K562 (cell line): ENCODE results near the gene RHEBL1. TPM values are rescaled to one million over a fixed set of nuclear protein-coding genes. Genes with fewer than 3 reads are reported as not detected.

ENCODE experiments used
- ERF ChIP-seq: fragments of 450-650 bp; formaldehyde crosslinking; IDR thresholded peaks from 2 replicates; pipeline ENCODE4 v1.4.0; 2020; ENCODE audit warnings: mild to moderate bottlenecking, mixed read lengths
- HBP1 ChIP-seq: fragments of 450-650 bp; formaldehyde crosslinking; IDR thresholded peaks from 2 replicates; pipeline ENCODE4 v1.4.0; 2022; ENCODE audit warnings: missing genetic modification characterization
- KDM4B ChIP-seq, 2 experiments: fragments of 450-650 bp in 1 of 2; sonication (generic) in 1 of 2; IDR thresholded peaks; 2 replicates each; pipeline ENCODE4 v1.6.1; 2016 to 2017; ENCODE audit warnings: borderline replicate concordance in 2 of 2, antibody characterized with exemption in 1 of 2, low read depth in 1 of 2, mild to moderate bottlenecking in 1 of 2
- NCOR1 ChIP-seq: fragments of 450-650 bp; IDR thresholded peaks from 2 replicates; pipeline ENCODE4 v1.6.1; 2016; ENCODE audit warnings: mild to moderate bottlenecking, moderate library complexity
- NONO ChIP-seq, 2 experiments: fragments of 200-400 bp in 1 of 2; fragments of 450-650 bp in 1 of 2; formaldehyde crosslinking in 1 of 2; IDR thresholded peaks; 2 replicates each; pipeline ENCODE4 v1.6.1; 2017; ENCODE audit warnings: low read depth in 2 of 2, mild to moderate bottlenecking in 2 of 2, moderate library complexity in 2 of 2, low read length in 1 of 2
- RBM15 ChIP-seq: fragments of 200-400 bp; formaldehyde crosslinking; IDR thresholded peaks from 2 replicates; pipeline ENCODE4 v1.6.1; 2018; ENCODE audit warnings: mild to moderate bottlenecking, low read length, moderate library complexity; ENCODE audit not compliant: insufficient read depth
- RBM22 ChIP-seq: fragments of 200-400 bp; formaldehyde crosslinking; IDR thresholded peaks from 2 replicates; pipeline ENCODE4 v1.6.1; 2018; ENCODE audit warnings: low read length, low read depth; ENCODE audit not compliant: poor library complexity, severe bottlenecking
- SPI1 ChIP-seq: IDR thresholded peaks from 2 replicates; pipeline ENCODE4 v1.6.1; 2011; ENCODE audit warnings: low read depth, low read length, control low read depth, borderline replicate concordance
- STAT5A ChIP-seq: IDR thresholded peaks from 2 replicates; pipeline ENCODE4 v1.6.1; 2012; ENCODE audit warnings: low read length, inconsistent platforms, borderline replicate concordance
- TAL1 ChIP-seq: fragments of 450-650 bp; IDR thresholded peaks from 2 replicates; pipeline ENCODE4 v1.6.1; 2016; ENCODE audit warnings: mild to moderate bottlenecking
- XRCC5 ChIP-seq: fragments of 200-400 bp; formaldehyde crosslinking; IDR thresholded peaks from 2 replicates; pipeline ENCODE4 v1.6.1; 2017; ENCODE audit warnings: low read depth, mild to moderate bottlenecking, low read length
- ZNF384 ChIP-seq: IDR thresholded peaks from 2 replicates; pipeline ENCODE4 v1.6.1; 2012; ENCODE audit warnings: low read depth, low read length, improper control_type of control experiment
- ZNF444 ChIP-seq: fragments of 250-450 bp; sonication (Bioruptor Pico); IDR thresholded peaks from 2 replicates; pipeline ENCODE4 v1.4.0; 2020; ENCODE audit warnings: mild to moderate bottlenecking, moderate library complexity
- ZNF639 ChIP-seq, 2 experiments: fragments of 200-800 bp in 1 of 2; sonication (Bioruptor generic) in 1 of 2; sonication (generic) in 1 of 2; formaldehyde crosslinking in 1 of 2; IDR thresholded peaks in 1 of 2; conservative IDR thresholded peaks in 1 of 2; 2 replicates each; pipeline versions ENCODE4 v1.5.0 to v1.6.1; 2016 to 2020; ENCODE audit warnings: missing compliant biosample characterization in 1 of 2, missing genetic modification characterization in 1 of 2, missing genetic modification reagents in 1 of 2
- ZNF830 ChIP-seq: fragments of 250-450 bp; sonication (Bioruptor Pico); IDR thresholded peaks from 2 replicates; pipeline ENCODE4 v1.5.0; 2021; ENCODE audit warnings: mild to moderate bottlenecking
- polyA plus RNA-seq, 8 experiments: library from polyadenylated mRNA; depleted of rRNA in 4 of 8; stranded (reverse) in 5 of 8; unstranded in 3 of 8; fragments of >200 nt; fragmentation: Nextera tagmentation in 2 of 8; fragmentation: Illumina TruSeq in 1 of 8; extraction: Ambion mirVana in 2 of 8; extraction: Trizol in 1 of 8; gene quantifications; 2 replicates each; pipeline versions ENCODE4 v1.2.1 to v1.2.3, GENCODE V29; 2011 to 2014; ENCODE audit warnings: inconsistent platforms in 1 of 8, missing spikeins in 1 of 8
- total RNA-seq, 7 experiments: library from RNA; depleted of rRNA in 6 of 7; stranded (reverse); fragments of >200 nt in 6 of 7; fragmentation: Illumina TruSeq in 2 of 7; extraction: Trizol in 2 of 7; gene quantifications; 2 replicates each; pipeline versions ENCODE4 v1.2.1 to v1.2.3, GENCODE V29; 2011 to 2021; ENCODE audit warnings: low replicate concordance in 1 of 7
- TF ChIP-seq, protein P1 (sequence below), 3 experiments: IDR thresholded peaks in 2 of 3; conservative IDR thresholded peaks in 1 of 3; 2 replicates each; pipeline ENCODE4 v1.5.1; 2011 to 2012; ENCODE audit warnings: low read length in 3 of 3, mild to moderate bottlenecking in 3 of 3, control low read depth in 2 of 3, improper control_type of control experiment in 1 of 3, inconsistent platforms in 1 of 3, low read depth in 1 of 3, mixed read lengths in 1 of 3, moderate library complexity in 1 of 3; ENCODE audit not compliant: insufficient read depth in 2 of 3
- TF ChIP-seq, protein P2 (sequence below): fragments of 450-650 bp; conservative IDR thresholded peaks from 2 replicates; pipeline ENCODE4 v1.6.1; 2016; ENCODE audit warnings: missing genetic modification characterization, low read depth, mild to moderate bottlenecking, control low read depth, missing compliant biosample characterization

RHEBL1 gene
- total and polyA plus RNA-seq, 9 of the 15 experiments (the other 6 are each of a cell fraction or from before 2014, with no cell fraction given), result 4.3 to 36.1 (median 8.2) TPM

DNA sequence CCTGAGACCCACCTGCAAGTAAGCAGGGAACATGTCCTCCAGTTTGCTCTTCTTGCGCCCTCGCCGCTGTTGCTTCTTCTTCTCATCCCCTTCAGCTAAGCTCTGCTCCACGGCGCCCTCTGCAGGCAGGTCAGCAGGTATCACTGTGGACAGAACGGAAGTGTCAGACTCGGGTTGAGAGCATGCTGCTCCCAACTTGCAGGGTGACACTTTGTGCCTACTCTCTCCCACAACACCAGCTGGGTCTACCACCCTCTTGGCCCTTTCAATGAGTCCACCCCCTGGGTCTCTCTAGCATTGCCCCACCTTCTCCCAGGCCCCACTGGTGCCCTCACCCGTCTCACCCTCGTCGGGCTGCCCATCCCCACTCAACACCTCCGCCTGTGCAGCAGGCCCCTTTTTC is 25.9 kb downstream of the RHEBL1 start (continued):
- TF ChIP-seq RBM22 (no peak), STAT5A (no peak), ZNF830 (CRISPR knock-in tag) (no peak), ERF (CRISPR knock-in tag) (no peak), RBM15 (no peak), SPI1 (peak; percentile 75), TAL1 (no peak), NONO (IDR thresholded peaks at IDR 0.05; ENCODE audit: low read depth in 2 of 2, low read length in 1 of 2) (no peak), ZNF639 (CRISPR knock-in tag; conservative IDR thresholded peaks at IDR 0.05 in 1 of 2, IDR thresholded peaks at IDR 0.05 in 1 of 2) (no peak), KDM4B (IDR thresholded peaks at IDR 0.05; ENCODE audit: borderline replicate concordance in 2 of 2, low read depth in 1 of 2) (no peak), XRCC5 (peak; percentile 86), ZNF444 (CRISPR knock-in tag) (no peak), NCOR1 (no peak), ZNF384 (no peak), HBP1 (0 out of 2 replicates have a peak, but pooled peaks have one; percentile 8)
- TF ChIP-seq, protein P1, sequence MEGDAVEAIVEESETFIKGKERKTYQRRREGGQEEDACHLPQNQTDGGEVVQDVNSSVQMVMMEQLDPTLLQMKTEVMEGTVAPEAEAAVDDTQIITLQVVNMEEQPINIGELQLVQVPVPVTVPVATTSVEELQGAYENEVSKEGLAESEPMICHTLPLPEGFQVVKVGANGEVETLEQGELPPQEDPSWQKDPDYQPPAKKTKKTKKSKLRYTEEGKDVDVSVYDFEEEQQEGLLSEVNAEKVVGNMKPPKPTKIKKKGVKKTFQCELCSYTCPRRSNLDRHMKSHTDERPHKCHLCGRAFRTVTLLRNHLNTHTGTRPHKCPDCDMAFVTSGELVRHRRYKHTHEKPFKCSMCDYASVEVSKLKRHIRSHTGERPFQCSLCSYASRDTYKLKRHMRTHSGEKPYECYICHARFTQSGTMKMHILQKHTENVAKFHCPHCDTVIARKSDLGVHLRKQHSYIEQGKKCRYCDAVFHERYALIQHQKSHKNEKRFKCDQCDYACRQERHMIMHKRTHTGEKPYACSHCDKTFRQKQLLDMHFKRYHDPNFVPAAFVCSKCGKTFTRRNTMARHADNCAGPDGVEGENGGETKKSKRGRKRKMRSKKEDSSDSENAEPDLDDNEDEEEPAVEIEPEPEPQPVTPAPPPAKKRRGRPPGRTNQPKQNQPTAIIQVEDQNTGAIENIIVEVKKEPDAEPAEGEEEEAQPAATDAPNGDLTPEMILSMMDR (IDR thresholded peaks at IDR 0.05 in 2 of 3, conservative IDR thresholded peaks at IDR 0.05 in 1 of 3; ENCODE audit: insufficient read depth in 2 of 3, low read depth in 1 of 3, low read length in 3 of 3), result peak; percentile 79 to 94 (median 84)
- TF ChIP-seq, protein P2, sequence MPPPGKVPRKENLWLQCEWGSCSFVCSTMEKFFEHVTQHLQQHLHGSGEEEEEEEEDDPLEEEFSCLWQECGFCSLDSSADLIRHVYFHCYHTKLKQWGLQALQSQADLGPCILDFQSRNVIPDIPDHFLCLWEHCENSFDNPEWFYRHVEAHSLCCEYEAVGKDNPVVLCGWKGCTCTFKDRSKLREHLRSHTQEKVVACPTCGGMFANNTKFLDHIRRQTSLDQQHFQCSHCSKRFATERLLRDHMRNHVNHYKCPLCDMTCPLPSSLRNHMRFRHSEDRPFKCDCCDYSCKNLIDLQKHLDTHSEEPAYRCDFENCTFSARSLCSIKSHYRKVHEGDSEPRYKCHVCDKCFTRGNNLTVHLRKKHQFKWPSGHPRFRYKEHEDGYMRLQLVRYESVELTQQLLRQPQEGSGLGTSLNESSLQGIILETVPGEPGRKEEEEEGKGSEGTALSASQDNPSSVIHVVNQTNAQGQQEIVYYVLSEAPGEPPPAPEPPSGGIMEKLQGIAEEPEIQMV (tag), result no peak
